Activated T-cell treated with anti-CD3 and anti-CD28 coated beads, Interleukin-2, amount 50 U/mL, for 48 hours (primary cell): Measurements from ENCODE around the gene C14orf180.

Experiments used
- DNase-seq, 2 experiments: peaks; one replicate each; pipeline ENCODE4 v3.0.0-alpha.2; 2020

Gene C14orf180

DNA sequence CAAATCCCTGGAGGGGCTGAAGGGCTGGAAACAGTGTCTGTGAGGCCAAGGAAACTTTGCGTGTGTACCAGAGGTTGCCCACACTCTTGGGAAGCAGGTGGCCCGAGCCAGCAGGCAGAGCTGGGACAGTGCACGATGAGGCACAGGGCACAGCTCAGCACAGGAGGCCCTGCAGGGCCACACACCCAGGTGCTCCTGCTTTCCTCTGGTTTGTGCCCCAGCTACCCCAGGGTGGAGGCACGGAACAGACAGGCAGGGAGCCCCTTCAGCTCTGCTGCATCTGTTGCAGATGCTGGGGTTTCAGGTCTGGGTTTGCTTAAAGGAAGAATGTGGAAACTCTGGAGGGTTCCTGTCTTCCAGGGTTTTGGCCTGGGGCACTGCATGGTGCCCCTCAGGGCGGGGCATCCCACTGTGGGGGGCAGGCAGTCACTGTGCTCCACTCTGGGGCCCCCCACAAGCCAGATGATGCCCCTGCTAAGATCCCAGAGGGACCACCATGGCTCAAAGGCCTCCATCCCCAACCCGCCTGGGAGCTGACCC, 16.4 kb downstream of the C14orf180 start:
- DNase-seq = no peak

- no peak for DNase-seq
Observed at GRCh38 chr14:104596451-104596918, 16.9 kb downstream of the C14orf180 start.

GRCh38 chr14:104596927-104597351, 17.4 kb downstream of the C14orf180 start:
- DNase-seq = no peak

DNA sequence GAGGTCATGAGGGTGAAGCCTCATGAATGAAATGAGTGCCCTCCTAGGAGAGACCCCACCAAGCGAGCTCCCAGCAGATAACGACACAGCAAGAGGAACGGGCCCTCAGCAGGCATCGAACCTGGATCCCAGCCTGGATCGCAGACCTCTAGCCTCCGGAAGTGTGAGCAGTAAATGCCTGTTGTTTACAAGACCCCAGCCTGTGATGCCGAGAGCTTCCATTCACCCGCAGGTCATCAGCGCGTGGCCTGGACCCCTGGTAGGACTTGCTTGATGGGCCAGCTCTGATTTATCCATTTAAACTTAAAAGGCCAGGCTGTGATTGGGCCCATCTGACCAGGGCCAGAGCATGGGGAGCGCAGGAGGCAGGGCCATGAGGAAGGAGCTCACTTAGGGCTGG, 18.0 kb downstream of the C14orf180 start:
- no peak for DNase-seq

DNA sequence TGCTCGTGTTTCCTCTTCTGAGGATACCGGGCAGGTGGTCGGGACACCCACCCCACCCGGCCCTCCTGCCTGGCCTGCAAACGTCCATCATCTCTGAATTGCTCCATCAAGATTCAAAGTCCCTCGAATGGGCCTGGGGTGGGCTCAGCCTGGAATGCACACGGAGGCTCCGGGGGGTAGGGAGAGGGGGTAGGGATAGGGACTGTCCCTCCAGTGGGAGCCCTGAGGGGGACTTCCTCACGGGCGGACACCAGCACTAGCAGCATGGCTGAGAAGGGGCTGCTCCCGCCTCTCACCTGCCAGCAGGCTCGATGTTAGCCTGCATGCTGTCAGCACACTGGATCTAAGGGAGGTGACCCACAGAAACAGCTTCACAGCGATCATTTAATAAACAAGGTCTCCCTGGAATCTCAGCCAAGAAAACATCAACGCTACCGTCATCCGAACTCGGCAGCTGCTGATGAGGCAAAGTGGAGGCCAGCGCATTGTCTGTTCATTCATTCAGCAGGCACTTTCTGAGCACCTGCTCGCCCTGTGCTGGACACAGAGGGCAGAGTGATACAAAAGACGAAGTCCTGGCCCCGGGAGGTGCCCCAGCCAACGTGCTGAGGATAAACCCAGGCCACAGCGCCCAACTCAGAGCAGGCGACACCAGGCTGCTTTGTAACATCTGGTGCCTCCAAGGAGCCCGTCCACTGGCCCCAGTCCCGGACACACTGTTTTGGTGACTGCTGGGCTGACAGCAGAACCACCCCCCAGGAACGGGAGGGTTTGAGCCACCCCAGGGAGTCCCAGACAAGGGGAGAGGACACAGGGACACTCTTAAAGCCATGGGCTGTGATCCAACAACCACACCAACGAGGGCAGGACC, 18.7 kb downstream of the C14orf180 start:
- no peak for DNase-seq

- no peak for DNase-seq
Observed at GRCh38 chr14:104598910-104599273, 19.3 kb downstream of the C14orf180 start.

GRCh38 chr14:104599446-104599845, 19.9 kb downstream of the C14orf180 start:
- no peak for DNase-seq

DNA sequence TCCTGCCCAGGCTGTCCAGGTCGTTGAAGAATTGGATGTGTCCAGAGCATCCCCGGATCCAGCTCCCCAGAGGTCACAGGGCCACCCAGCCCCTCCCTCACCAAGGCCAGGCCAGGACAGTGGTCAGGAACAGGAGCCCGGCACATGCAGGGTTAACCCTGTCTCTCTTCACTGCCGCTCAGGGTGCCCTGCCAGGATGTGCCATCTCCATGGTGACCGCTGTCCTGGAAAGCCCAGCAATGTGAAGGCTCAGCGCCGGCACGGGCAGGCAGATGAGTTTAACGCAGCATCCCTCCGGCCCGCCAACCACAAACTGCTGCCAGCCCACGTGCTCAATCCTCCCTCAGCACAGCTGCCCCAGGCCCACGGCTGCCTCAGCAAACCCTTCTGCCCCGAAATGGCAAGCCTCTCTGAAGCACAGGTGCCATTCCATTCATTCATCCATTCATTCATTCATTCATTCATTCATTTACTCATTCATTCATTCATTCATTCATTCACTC, 20.6 kb downstream of the C14orf180 start:
- DNase-seq = no peak

DNA sequence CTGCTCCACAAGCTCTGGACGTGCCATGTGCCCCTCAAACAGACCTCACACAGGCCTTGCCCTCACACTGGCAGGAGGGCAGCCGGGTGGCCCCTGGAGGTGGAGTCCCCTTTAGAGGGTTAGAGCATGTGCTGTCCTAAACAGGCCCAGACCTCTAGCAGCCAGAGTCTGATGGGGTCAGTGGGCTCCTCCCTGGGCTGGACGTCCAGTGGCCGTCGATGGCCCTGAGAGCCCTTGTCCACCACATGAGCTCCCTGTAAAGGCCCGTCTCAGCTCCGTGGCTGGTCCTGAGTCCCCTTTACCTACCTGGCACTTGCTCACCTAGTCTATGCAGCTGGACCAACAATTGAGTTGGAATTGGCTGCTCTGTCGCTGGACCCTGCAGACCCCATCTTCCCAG, 21.2 kb downstream of the C14orf180 start:
- no peak for DNase-seq

DNA sequence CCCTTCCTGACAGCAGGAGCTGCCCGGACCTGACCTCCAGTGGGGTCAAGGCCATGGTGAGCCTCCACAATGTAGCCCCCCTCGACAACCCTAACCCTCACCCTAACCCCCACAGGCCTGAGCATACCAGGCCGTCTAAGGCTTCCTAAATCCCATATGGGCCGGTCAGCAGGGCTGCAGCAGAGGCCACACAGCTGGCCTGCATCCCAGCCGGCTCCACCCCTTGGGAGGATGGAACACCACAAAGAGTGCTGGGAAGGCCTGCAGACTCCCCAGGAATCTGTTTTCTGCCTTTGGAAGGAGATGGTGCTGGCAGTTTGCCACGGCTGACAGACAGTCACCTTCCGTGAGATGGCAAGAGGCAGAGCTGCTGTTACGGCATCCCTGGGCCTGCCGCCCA, 22.2 kb downstream of the C14orf180 start:
- no peak for DNase-seq

DNA sequence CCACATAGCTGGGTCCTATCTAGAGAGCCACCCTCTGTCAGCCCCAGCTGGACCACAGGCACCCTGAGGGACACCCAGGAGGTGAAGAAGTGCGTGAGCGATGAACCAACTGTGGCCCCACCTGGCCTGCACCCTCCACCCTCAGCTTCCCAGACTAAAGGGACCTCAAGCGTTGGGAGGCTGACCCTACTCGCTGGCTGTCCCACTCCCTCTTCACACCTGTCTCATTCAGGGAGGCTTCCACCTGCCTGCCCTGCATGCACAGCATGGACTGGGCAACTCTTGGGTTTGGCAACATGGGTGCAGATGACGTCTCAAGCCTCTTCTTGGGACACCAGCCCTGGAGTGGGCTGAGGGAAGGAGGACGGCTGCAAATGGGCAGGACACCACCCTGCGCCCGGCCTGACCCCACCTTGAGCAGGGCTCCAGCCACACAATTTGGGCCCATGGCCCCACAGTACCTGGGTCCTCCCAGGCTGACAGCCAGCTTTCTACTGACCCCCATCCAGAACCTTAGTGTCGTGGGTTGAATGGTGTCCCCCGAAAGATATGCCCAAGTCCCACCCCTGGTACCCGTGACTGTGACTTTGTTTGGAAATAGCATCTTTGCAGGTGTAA, 22.9 kb downstream of the C14orf180 start:
- no peak for DNase-seq

DNA sequence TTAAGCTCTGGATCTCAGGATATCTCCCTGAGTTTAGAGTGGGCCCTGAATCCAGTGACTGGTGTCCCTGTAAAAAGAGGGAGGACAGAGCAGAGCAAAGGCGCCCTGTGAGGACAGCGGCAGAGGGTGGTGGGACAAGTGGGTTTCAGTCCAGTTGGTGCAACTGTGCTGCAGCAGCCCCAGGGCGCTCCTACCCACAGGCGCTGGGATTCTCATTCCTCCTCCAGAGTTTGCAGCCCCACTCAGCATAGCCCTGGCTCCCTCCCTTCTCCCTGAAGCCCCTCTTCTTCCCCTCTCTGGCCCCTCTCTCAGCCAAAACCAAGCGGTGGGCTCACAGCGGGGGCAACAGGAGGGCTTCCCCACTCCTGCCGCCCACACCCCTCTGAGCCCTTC, 23.4 kb downstream of the C14orf180 start:
- DNase-seq = no peak

GRCh38 chr14:104603711-104604401, 24.3 kb downstream of the C14orf180 start:
- DNase-seq = no peak

GRCh38 chr14:104604458-104605449, 25.2 kb downstream of the C14orf180 start, which contains the start of gene TMEM179:
TMEM179 (minus strand) TSS chr14:104604772; CDS start chr14:104604741, 31 bp downstream.
- peak in 1 of 2 experiments; percentile 37 for DNase-seq

DNA sequence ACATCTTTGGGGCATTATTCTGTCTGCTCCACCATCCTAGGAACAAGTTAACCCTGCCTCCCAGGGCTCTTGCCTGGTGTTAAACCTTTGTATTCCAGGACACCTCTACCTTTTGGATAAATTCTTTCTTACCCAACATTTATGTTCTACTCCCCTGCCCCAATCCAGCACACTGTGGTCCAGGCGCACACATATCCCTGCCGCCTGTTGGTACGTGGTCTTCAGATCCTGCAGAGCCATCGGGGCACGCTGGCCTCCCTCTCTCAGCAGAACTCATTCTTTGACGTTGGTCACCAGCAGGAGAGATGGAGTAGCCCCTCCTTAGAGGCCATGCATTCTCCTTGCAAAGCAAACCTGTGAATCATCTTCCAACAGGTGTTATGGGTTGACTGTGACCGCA, 30.1 kb downstream of the C14orf180 start:
- DNase-seq = no peak

GRCh38 chr14:104610749-104611310, 31.3 kb downstream of the C14orf180 start:
- no peak for DNase-seq

- DNase-seq = no peak
Observed at GRCh38 chr14:104611881-104612280, 32.3 kb downstream of the C14orf180 start.

- DNase-seq = no peak
Observed at GRCh38 chr14:104614126-104614812, 34.7 kb downstream of the C14orf180 start.

DNA sequence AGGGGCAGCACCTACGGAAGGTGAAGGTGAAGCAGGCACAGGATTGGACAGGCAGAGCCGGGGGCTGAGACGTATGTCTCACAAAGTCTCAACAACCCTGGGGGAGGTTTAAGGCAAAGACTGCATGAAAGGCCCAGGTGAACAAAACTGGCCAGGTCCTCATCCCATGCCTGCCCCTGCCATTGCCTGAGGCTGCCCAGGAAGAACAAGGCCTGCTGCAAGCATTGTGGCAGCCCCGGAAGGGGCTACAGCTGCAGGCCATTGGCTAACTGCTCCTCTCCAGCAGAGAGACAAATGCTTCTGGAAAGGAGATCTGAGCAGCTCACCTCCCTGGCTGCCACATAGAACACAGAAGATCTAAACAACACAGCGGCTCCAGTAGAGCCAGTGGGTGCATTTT, 45.4 kb downstream of the C14orf180 start:
- no peak for DNase-seq

- DNase-seq = no peak
Observed at GRCh38 chr14:104632781-104633180, 53.2 kb downstream of the C14orf180 start.
